ENCODE data around the gene SH2D5. TPM values are rescaled to one million over a fixed set of nuclear protein-coding genes. Genes with fewer than 3 reads are reported as not detected.
"Not testable (repeated sequence)": the region's sequence is repeated elsewhere in the genome, so short reads cannot be mapped to it uniquely, and the experiment has no call there.

The SH2D5 gene
- total and polyA plus RNA-seq, 2 experiments from 2014 or later, result 0.98 to 1.1 TPM

DNA sequence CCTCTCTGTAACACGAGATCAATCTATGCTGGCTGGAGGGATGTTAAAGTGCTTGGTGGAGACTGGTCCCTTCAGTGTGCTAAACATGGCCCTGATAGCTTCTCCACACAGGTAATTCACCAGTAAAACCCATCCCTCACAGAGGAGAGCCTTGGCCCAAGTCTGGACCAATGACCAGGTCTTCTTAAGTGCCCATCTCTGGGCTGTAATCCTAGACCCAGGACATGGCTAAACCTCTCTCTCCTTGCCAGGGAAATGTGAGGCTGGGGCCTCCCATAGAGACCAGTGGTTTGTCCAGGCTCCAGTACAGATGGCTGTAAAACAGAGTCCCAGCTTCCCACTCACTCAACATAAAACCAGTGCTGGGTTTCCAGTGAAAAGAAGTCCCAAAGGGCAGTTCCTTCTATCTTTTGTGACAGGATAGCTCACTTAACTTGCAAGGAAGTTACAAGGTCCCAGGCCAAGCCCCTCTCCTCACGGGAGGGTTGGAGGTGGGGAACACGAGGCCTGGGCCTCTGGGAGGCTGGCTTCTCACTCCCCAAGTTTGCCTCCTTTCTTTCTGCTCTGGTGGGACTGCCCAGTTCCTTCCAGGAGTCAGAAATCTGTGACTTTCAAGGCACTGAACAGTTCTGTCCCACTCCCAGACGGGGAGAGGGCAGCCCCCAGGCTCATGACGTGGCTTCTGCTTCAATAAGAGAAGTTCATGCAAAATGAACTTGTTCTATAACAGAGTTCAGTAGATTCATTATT, 12.5 kb downstream of the SH2D5 start:
- no peak for DNase-seq (ENCODE audit: low read depth in 1 of 2, low spot score in 1 of 2)
- Histone ChIP-seq H3K36me3 (no peaks in the 10 kb centered on the region), H3K27me3 (peaks cover 20% of the 10 kb centered on the region), H3K4me3 (no peak overlapping the region), H3K4me1 (ENCODE audit: low read depth) (no peaks in the 10 kb centered on the region), H3K27ac (no peak overlapping the region), H3K9me3 (ENCODE audit: low read depth) (no peaks in the 10 kb centered on the region)
- TF ChIP-seq, protein P1, sequence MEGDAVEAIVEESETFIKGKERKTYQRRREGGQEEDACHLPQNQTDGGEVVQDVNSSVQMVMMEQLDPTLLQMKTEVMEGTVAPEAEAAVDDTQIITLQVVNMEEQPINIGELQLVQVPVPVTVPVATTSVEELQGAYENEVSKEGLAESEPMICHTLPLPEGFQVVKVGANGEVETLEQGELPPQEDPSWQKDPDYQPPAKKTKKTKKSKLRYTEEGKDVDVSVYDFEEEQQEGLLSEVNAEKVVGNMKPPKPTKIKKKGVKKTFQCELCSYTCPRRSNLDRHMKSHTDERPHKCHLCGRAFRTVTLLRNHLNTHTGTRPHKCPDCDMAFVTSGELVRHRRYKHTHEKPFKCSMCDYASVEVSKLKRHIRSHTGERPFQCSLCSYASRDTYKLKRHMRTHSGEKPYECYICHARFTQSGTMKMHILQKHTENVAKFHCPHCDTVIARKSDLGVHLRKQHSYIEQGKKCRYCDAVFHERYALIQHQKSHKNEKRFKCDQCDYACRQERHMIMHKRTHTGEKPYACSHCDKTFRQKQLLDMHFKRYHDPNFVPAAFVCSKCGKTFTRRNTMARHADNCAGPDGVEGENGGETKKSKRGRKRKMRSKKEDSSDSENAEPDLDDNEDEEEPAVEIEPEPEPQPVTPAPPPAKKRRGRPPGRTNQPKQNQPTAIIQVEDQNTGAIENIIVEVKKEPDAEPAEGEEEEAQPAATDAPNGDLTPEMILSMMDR (IDR thresholded peaks at IDR 0.05; ENCODE audit: low read depth, low read length), result no peak

DNA sequence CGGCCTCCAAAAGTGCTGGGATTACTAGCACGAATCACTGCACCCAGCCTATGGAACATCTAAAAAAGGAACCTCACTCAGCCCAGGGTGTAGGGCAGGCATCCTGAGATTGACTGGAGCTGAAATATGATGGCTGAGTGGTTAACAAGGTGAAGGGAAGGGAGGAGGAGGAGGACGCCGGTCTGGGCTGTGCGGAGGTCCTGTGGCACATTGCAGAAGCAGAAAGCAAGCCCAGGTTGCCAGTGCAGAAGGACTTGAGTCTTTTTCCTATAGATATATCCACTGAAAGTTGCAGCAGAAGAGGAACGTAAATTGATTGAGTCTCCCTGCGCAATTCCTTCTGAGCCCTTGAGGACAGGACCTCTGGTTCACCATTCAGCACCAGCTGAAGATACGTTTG, 13.2 kb downstream of the SH2D5 start:
- H3K36me3 ChIP-seq, result no peaks in the 10 kb centered on the region
- H3K27ac ChIP-seq, result no peak overlapping the region
- no peak overlapping the region for H3K4me3 ChIP-seq
- no peaks in the 10 kb centered on the region for H3K4me1 ChIP-seq (ENCODE audit: low read depth)
- H3K27me3 ChIP-seq, result peaks cover 20% of the 10 kb centered on the region
- TF ChIP-seq, protein P1 (IDR thresholded peaks at IDR 0.05; ENCODE audit: low read depth, low read length), result no peak
- DNase-seq (ENCODE audit: low read depth in 1 of 2, low spot score in 1 of 2), result no peak
- H3K9me3 ChIP-seq (ENCODE audit: low read depth), result no peaks in the 10 kb centered on the region

DNA sequence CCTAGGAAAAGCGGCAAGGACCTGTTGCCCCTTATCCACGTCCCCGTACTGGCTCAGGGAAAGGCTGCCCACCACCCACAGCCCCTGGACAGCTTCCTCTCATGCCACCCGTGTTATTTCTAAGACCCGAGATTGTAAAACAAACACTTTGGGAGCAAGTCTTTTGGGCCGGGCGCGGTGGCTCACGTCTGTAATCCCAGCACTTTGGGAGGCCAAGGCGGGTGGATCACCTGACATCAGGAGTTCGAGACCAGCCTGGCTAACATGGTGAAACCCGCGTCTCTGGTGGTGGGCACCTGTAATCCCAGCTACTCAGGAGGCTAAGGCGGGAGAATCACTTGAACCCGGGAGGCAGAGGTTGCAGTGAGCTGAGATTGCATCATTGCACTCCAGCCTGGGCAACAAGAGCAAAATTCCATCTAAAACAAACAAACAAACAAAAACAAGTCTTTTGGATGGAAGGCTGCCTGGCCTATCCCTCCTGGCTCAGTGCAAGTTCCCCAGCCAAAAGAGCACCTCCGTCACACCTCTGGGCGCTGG, 14.1 kb downstream of the SH2D5 start:
- not testable (repeated sequence) for H3K27ac ChIP-seq; H3K9me3 ChIP-seq (ENCODE audit: low read depth); DNase-seq (ENCODE audit: low read depth in 1 of 2, low spot score in 1 of 2); H3K4me1 ChIP-seq (ENCODE audit: low read depth); H3K36me3 ChIP-seq
- H3K27me3 ChIP-seq, result peaks cover 20% of the 10 kb centered on the region
- H3K4me3 ChIP-seq, result peak overlapping the region; percentile 35

DNA sequence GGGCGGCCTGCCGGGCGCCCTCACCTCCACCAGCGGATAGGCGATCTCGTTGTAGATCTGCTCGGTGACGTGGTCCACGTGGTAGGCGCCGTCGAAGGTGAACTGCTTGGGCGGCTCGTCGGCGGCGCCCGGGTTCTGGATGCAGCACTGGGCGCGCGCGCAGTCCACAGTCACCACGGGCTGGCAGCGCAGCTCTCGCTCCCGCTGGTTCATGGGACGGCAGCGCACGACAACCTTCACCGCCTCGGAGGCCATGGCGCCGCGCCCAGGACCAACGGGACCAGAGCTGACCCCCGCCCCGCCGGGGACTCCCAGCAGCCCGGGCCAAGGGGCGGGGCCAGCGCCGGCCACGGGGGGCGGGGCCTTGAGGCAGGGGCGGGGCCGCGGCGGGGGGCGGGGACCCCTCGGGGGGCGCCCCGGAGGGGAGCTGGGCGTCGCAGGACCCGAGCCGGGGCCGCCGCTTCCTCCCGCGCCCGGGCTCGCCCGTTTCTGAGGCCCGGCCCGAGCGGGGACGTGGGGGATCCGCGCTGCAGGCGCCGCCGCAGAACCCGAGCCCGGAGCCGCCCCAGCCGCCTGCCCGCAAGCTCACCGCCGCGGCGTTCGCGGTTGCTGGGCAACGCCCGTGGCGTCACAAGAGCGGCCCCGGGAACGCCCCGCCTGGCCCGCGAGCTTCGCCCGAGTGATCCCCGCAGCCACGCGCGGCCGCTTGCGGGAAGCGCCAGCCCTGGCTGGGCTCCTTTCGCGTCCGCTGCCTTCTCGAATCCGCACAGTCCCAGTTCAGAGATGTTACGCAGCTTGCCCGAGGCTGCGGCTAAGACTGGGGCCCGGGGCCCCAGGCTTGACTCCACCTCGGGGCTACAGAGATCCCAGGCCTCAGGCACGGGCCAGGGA, 14.8 kb downstream of the SH2D5 start, which contains the start of gene KIF17:
KIF17 (minus strand) TSS at position 556 of the 891 bp plus-strand sequence; CDS start at position 255, 301 bp downstream.
- peaks cover 20% of the 10 kb centered on the region for H3K27me3 ChIP-seq
- peak within 1 kb of the TSS; percentile 35 for H3K4me3 ChIP-seq
- TF ChIP-seq, protein P1 (IDR thresholded peaks at IDR 0.05; ENCODE audit: low read depth, low read length), result no peak
- no peaks in the 10 kb centered on the region for H3K9me3 ChIP-seq (ENCODE audit: low read depth)
- H3K27ac ChIP-seq, result no peak within 1 kb of the TSS
- peak; percentile 83 to 86 for DNase-seq (ENCODE audit: low read depth in 1 of 2, low spot score in 1 of 2)
- no peaks in the 10 kb centered on the region for H3K36me3 ChIP-seq
- no peaks in the 10 kb centered on the region for H3K4me1 ChIP-seq (ENCODE audit: low read depth)

DNA sequence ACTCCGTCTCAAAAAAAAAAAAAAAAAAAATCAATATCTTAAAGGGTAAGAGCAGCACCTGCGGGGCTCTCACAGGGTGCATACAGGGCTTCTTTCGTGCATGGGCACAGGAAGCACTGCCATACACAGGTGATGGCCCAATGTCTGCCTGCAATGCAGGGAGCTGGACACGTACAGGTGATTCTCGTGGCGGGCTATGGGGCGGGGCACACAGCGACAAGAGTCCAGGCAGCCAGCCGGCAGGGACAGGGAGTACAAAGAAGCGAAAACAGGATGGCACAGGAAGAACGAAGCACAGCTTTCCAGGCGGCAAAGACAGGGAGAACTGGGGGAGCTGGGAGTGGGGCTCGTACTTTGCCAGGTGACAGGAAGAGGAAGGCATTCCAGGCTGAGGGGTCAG, 16.3 kb downstream of the SH2D5 start:
- peaks cover 20% of the 10 kb centered on the region for H3K27me3 ChIP-seq
- no peak overlapping the region for H3K4me3 ChIP-seq
- no peak for DNase-seq (ENCODE audit: low read depth in 1 of 2, low spot score in 1 of 2)
- H3K36me3 ChIP-seq, result no peaks in the 10 kb centered on the region
- TF ChIP-seq, protein P1 (IDR thresholded peaks at IDR 0.05; ENCODE audit: low read depth, low read length), result no peak
- H3K4me1 ChIP-seq (ENCODE audit: low read depth), result no peaks in the 10 kb centered on the region
- H3K27ac ChIP-seq, result no peak overlapping the region
- H3K9me3 ChIP-seq (ENCODE audit: low read depth), result no peaks in the 10 kb centered on the region

Data from cardiac muscle cell (in vitro differentiated cells and primary cell).